GM13976 (cell line): ENCODE measurements around the gene AGBL1.

ENCODE experiments used
- DNase-seq: peaks from one replicate; pipeline ENCODE4 v3.0.0; 2012; ENCODE audit warnings: low spot score
- CTCF ChIP-seq: IDR thresholded peaks from 2 replicates; pipeline ENCODE4 v1.5.1; 2012; ENCODE audit warnings: borderline replicate concordance, mild to moderate bottlenecking; ENCODE audit not compliant: insufficient read depth; ENCODE audit errors: extremely low read depth, missing control alignments, control extremely low read depth
- in situ Hi-C: fragments of 300-500 bp; cut with MboI; formaldehyde crosslinking; loops from one replicate; pipeline ENCODE4 v1.12.0; 2022; ENCODE audit warnings: low sequenced_read_pairs, mixed read lengths, inconsistent platforms; ENCODE audit not compliant: unreplicated experiment

AGBL1 gene

GRCh38 chr15:86193716-86194380 is 114.2 kb downstream of the AGBL1 start:
- in situ Hi-C loops: no loop called here
- DNase-seq: no peak
- no peak for TF ChIP-seq CTCF

- in situ Hi-C loops: no loop called here
- no peak for DNase-seq
- no peak for TF ChIP-seq CTCF
Observed at GRCh38 chr15:86197770-86198169, 118.1 kb downstream of the AGBL1 start.

- DNase-seq: no peak
- in situ Hi-C loops: no loop called here
- TF ChIP-seq CTCF: no peak
Observed at GRCh38 chr15:86199467-86200145, 119.9 kb downstream of the AGBL1 start.

- no peak for TF ChIP-seq CTCF
- in situ Hi-C loops: no loop called here
- no peak for DNase-seq
Observed at GRCh38 chr15:86201313-86202008, 121.8 kb downstream of the AGBL1 start.

GRCh38 chr15:86203462-86203861 is 123.8 kb downstream of the AGBL1 start:
- DNase-seq: no peak
- in situ Hi-C loops: no loop called here
- no peak for TF ChIP-seq CTCF

- in situ Hi-C loops: no loop called here
- DNase-seq: no peak
- TF ChIP-seq CTCF: no peak
Observed at GRCh38 chr15:86205096-86205495, 125.4 kb downstream of the AGBL1 start.
